GM20000 (cell line): ENCODE measurements around the gene BCORL1.

ENCODE experiments used
- DNase-seq: peaks from one replicate; pipeline ENCODE4 v3.0.0; 2012; ENCODE audit warnings: low spot score
- CTCF ChIP-seq: IDR thresholded peaks from 2 replicates; pipeline ENCODE4 v1.5.1; 2012; ENCODE audit warnings: mild to moderate bottlenecking, control low read depth; ENCODE audit errors: extremely low read depth, missing control alignments

BCORL1 gene

GRCh38 chrX:130047416-130047815 is 65.0 kb downstream of the BCORL1 start:
- no peak for TF ChIP-seq CTCF
- no peak for DNase-seq

- DNase-seq = no peak
- TF ChIP-seq CTCF = no peak
These were observed 66.3 kb downstream of the BCORL1 start for GRCh38 chrX:130048686-130049222.

GRCh38 chrX:130049821-130050220 is 67.4 kb downstream of the BCORL1 start:
- TF ChIP-seq CTCF = no peak
- no peak for DNase-seq

GRCh38 chrX:130051176-130051845 is 68.9 kb downstream of the BCORL1 start:
- TF ChIP-seq CTCF = no peak

GRCh38 chrX:130053236-130053635 is 70.8 kb downstream of the BCORL1 start:
- no peak for TF ChIP-seq CTCF

More at GRCh38 chrX:130051176-130051845, 68.9 kb downstream of the BCORL1 start:
- DNase-seq = no peak

GRCh38 chrX:130055103-130055502 is 72.7 kb downstream of the BCORL1 start:
- DNase-seq = no peak

More at GRCh38 chrX:130053236-130053635, 70.8 kb downstream of the BCORL1 start:
- no peak for DNase-seq

More at GRCh38 chrX:130055103-130055502, 72.7 kb downstream of the BCORL1 start:
- TF ChIP-seq CTCF = no peak
